ENCODE results near the gene BLZF1.

DNA sequence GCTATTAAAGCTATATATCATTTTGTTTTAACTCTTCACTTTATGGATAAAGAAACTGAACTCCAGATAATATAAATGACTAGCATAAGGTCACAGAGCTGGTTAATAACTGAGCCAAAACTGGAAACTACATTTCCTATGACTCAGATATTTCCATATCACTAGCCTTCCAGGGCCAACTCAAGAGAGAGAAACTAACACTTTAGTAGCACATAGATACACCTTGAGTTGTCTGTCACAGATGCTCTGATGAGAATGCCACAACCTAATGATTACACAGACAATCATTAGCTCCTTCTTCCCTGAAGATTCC lies 41.1 kb upstream of the BLZF1 start:
- TF ChIP-seq CTCF (IDR thresholded peaks at IDR 0.05) = no peak
- no peak for TF ChIP-seq POLR2A (IDR thresholded peaks at IDR 0.05)

Measured in ovary (tissue), 3 donors.